ENCODE measurements around the gene SNX5.

Gene SNX5

DNA sequence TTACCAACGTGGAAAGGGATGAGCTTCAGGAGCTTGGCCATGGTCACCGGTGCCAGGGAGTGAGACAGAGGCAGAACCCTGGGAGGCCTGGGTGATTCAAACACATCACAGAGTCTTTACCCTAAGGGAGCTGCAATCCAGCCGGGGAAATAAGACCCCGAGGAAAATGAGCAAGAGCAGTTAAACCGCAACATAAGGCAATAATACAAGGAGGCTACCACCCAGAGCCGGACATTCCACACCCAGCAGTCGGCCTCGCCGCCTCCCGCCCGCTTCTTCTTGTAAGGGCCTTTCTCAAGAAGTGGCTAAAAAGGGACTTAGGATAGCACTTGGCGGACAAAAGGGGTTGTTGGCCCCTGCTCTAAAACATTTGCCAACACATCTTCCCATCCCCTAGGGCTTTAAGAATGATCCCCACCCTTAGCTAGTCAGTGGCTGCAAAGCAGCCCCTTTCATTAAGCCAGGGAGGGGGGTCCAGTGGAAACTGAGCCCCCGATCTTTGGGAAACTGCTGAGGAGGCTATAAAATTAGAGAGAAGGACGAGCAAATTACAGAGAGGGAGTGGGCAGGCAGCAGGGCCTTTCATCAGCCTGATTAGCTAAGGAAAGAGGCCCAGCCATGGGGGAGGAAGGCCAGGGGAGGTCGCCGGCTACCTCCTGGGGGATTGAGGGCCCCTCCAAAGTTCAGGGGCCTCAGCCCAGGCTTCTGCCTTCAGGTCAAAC is 34.3 kb downstream of the SNX5 start:
- Mint-ChIP-seq H3K4me1 (ENCODE audit: low read depth) (peaks cover 6% of the 10 kb centered on the region), H3K27me3 (no peaks in the 10 kb centered on the region), H3K4me3 (no peak overlapping the region), H3K9me3 (no peaks in the 10 kb centered on the region), H3K36me3 (ENCODE audit: low read depth) (no peaks in the 10 kb centered on the region), H3K27ac (no peak overlapping the region)
- DNase-seq: no peak

GRCh38 chr20:17933711-17934110 is 34.9 kb downstream of the SNX5 start:
- Mint-ChIP-seq H3K4me3 (no peak overlapping the region), H3K9me3 (no peaks in the 10 kb centered on the region), H3K4me1 (ENCODE audit: low read depth) (peaks cover 3% of the 10 kb centered on the region), H3K36me3 (ENCODE audit: low read depth) (no peaks in the 10 kb centered on the region), H3K27me3 (no peaks in the 10 kb centered on the region), H3K27ac (no peak overlapping the region)
- DNase-seq: no peak

DNA sequence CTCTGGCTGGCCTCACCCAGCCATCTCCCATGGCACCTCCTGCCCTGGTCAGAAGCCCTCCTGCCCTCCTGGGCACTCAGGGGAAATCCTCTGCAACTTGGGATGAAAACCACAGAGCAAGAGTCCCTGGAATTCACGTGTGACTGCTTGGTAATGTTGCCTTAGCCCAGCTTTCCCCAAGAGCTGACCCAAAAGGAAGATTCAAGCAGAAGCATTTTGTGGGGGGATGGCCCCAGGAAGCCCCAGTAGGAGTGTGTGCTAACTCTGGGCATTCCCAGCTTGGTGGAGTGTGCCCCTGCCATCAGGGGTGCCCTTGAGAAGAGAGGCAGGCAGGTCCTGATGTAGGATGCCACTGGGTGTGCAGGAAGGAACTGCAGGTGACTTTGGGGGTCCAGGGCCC is 35.5 kb downstream of the SNX5 start:
- peaks cover 3% of the 10 kb centered on the region for H3K4me1 Mint-ChIP-seq (ENCODE audit: low read depth)
- no peak for DNase-seq
- no peak overlapping the region for H3K27ac Mint-ChIP-seq
- no peaks in the 10 kb centered on the region for H3K9me3 Mint-ChIP-seq
- H3K36me3 Mint-ChIP-seq (ENCODE audit: low read depth): no peaks in the 10 kb centered on the region
- no peaks in the 10 kb centered on the region for H3K27me3 Mint-ChIP-seq
- H3K4me3 Mint-ChIP-seq: no peak overlapping the region

DNA sequence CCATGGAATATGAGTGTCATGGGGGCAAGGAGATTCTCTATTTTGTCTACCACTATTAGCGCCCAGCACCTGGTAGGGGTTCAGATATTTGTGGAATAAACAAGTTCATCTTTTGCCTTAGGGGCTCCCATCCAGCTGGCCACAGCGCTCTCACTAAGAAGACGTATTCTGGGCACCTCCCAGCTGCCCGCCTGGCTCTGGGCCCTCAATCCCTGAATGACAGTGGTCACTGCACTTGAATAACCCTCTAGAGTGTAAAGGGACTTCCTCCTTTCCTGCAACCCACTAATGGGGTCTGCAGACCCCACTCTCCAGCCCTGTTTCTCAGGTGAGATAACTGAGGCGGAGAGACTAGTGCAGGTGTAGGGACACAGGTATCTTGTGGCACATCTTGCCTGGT is 36.2 kb downstream of the SNX5 start:
- H3K27me3 Mint-ChIP-seq: no peaks in the 10 kb centered on the region
- H3K9me3 Mint-ChIP-seq: no peaks in the 10 kb centered on the region
- peaks cover 3% of the 10 kb centered on the region for H3K4me1 Mint-ChIP-seq (ENCODE audit: low read depth)
- H3K4me3 Mint-ChIP-seq: no peak overlapping the region
- DNase-seq: no peak
- no peak overlapping the region for H3K27ac Mint-ChIP-seq
- H3K36me3 Mint-ChIP-seq (ENCODE audit: low read depth): no peaks in the 10 kb centered on the region

DNA sequence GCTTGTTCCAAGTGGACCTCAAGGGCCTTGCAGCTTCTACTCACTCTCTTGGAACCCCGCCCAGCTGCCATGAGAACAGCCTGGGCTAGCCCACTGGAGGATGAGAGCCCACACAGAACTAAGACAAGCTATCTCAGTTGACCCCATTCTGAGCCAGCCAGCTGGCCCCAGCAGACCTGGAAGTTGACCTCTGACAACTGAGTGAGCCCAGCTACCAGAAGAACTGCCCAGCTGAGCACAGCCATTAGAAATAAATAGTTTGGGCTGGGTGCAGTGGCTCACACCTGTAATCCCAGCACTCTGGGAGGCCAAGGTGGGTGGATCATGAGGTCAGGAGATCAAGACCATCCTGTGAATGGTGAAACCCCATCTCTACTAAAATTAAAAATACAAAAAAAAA is 37.1 kb downstream of the SNX5 start:
- Mint-ChIP-seq H3K4me3 (no peak overlapping the region), H3K4me1 (ENCODE audit: low read depth) (peaks cover under 1% of the 10 kb centered on the region), H3K36me3 (ENCODE audit: low read depth) (no peaks in the 10 kb centered on the region), H3K27me3 (no peaks in the 10 kb centered on the region), H3K9me3 (no peaks in the 10 kb centered on the region), H3K27ac (no peak overlapping the region)
- DNase-seq: no peak

GRCh38 chr20:17928633-17929311 is 39.8 kb downstream of the SNX5 start:
- H3K27ac Mint-ChIP-seq: no peak overlapping the region
- no peak overlapping the region for H3K4me3 Mint-ChIP-seq
- no peak for DNase-seq
- peaks cover 2% of the 10 kb centered on the region for H3K27me3 Mint-ChIP-seq
- H3K9me3 Mint-ChIP-seq: no peaks in the 10 kb centered on the region
- H3K4me1 Mint-ChIP-seq (ENCODE audit: low read depth): no peaks in the 10 kb centered on the region
- H3K36me3 Mint-ChIP-seq (ENCODE audit: low read depth): no peaks in the 10 kb centered on the region

DNA sequence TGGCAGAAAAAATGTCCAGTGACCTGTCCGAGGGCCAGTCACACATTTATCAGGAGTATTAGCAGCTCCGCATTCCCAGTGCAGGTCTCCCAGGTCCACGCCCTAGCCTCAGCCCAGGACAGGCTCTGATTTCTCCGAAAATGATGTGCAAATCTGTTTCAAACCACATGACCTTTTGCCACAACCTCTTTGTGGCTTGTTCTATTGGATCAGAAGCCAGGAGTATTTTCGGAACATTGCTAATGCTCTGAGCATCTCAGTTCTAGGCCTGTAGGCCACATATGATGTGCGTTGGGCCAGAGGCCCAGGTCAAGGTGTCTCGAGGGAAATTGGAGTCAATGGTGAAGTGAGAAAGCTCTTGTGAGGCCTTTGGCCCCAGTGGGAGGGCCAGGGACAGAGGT is 40.4 kb downstream of the SNX5 start:
- peaks cover 2% of the 10 kb centered on the region for H3K27me3 Mint-ChIP-seq

DNA sequence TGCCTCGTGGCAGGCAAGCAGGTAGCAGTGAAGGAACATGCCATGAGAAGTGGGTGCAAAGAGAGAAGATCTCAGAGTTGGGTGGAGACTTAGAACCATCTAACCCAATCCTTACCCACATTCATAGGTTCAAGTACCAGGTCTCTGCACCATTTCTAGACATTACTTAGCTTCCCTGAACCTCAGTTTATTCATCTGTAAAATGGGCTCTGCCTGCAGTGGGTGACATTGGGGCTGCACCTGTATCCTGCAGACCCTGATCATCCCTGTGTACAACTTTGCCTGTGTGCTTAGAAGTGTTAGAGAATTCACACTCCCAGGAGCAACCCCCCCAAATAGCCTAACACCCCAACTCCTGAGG is 42.7 kb downstream of the SNX5 start:
- Mint-ChIP-seq H3K36me3 (ENCODE audit: low read depth) (no peaks in the 10 kb centered on the region), H3K27me3 (peaks cover 2% of the 10 kb centered on the region), H3K4me1 (ENCODE audit: low read depth) (no peaks in the 10 kb centered on the region), H3K9me3 (no peaks in the 10 kb centered on the region), H3K4me3 (no peak overlapping the region), H3K27ac (no peak overlapping the region)
- no peak for DNase-seq

More for the DNA sequence above, 40.4 kb downstream of the SNX5 start:
- Mint-ChIP-seq H3K27ac (no peak overlapping the region), H3K4me3 (no peak overlapping the region), H3K36me3 (ENCODE audit: low read depth) (no peaks in the 10 kb centered on the region), H3K4me1 (ENCODE audit: low read depth) (no peaks in the 10 kb centered on the region), H3K9me3 (no peaks in the 10 kb centered on the region)
- no peak for DNase-seq

DNA sequence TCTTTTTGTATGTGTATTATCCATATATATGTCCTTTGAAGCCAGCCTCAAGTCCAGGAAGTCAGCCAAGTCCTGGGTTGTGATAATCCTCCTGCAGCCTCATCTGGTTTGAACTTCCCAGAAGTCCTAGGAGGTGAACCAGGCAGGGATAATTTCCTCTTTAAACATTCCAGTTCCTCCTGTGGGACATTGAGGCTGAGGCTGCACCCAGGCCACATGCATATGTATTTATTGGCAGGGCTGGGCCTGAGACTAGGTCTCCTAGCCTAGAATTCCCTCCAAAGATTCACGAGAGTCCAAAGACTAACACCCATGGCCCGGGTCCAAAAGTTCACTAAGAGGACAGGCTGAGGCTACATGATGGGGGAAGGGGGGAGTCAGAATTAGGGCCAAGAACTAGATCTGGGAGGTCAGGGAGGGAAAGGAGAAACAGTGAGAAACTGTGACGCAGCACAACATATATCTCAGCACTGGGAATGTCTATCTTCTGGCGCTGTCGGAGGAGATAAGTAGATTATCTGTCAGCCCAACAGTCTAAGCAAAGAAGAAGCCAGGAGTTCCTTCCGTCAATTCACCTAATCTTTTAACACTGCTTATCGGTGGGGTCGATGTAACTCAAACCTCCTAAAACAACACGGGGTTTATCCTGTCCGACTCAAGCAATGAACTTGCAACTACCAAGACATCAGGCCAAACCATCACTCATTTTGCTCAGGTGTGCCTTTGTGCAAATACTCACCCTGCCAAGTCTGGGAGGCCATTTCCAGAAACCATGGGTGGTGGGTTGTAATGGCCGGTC is 43.3 kb downstream of the SNX5 start:
- H3K27me3 Mint-ChIP-seq: peaks cover 5% of the 10 kb centered on the region
- H3K4me3 Mint-ChIP-seq: no peak overlapping the region
- H3K4me1 Mint-ChIP-seq (ENCODE audit: low read depth): no peaks in the 10 kb centered on the region
- no peaks in the 10 kb centered on the region for H3K9me3 Mint-ChIP-seq
- no peak for DNase-seq
- H3K27ac Mint-ChIP-seq: no peak overlapping the region
- no peaks in the 10 kb centered on the region for H3K36me3 Mint-ChIP-seq (ENCODE audit: low read depth)

GRCh38 chr20:17921774-17922173 is 46.8 kb downstream of the SNX5 start:
- Mint-ChIP-seq H3K9me3 (no peaks in the 10 kb centered on the region), H3K27me3 (peaks cover 8% of the 10 kb centered on the region), H3K36me3 (ENCODE audit: low read depth) (no peaks in the 10 kb centered on the region), H3K4me3 (no peak overlapping the region), H3K4me1 (ENCODE audit: low read depth) (no peaks in the 10 kb centered on the region), H3K27ac (no peak overlapping the region)
- DNase-seq: no peak

GRCh38 chr20:17919149-17919548 is 49.4 kb downstream of the SNX5 start:
- peaks cover 16% of the 10 kb centered on the region for H3K27me3 Mint-ChIP-seq
- no peak overlapping the region for H3K4me3 Mint-ChIP-seq
- H3K27ac Mint-ChIP-seq: no peak overlapping the region
- H3K9me3 Mint-ChIP-seq: no peaks in the 10 kb centered on the region
- no peaks in the 10 kb centered on the region for H3K4me1 Mint-ChIP-seq (ENCODE audit: low read depth)
- DNase-seq: no peak
- H3K36me3 Mint-ChIP-seq (ENCODE audit: low read depth): no peaks in the 10 kb centered on the region

GRCh38 chr20:17917832-17918618 is 50.6 kb downstream of the SNX5 start:
- no peak for DNase-seq
- Mint-ChIP-seq H3K4me3 (no peak overlapping the region), H3K9me3 (no peaks in the 10 kb centered on the region), H3K36me3 (ENCODE audit: low read depth) (no peaks in the 10 kb centered on the region), H3K27me3 (peaks cover 22% of the 10 kb centered on the region), H3K27ac (no peak overlapping the region), H3K4me1 (ENCODE audit: low read depth) (no peaks in the 10 kb centered on the region)

- Mint-ChIP-seq H3K4me1 (ENCODE audit: low read depth) (no peaks in the 10 kb centered on the region), H3K4me3 (no peak overlapping the region), H3K27ac (no peak overlapping the region), H3K27me3 (peaks cover 33% of the 10 kb centered on the region), H3K9me3 (no peaks in the 10 kb centered on the region), H3K36me3 (ENCODE audit: low read depth) (no peaks in the 10 kb centered on the region)
- no peak for DNase-seq
These were observed 52.1 kb downstream of the SNX5 start for GRCh38 chr20:17916433-17916891.

DNA sequence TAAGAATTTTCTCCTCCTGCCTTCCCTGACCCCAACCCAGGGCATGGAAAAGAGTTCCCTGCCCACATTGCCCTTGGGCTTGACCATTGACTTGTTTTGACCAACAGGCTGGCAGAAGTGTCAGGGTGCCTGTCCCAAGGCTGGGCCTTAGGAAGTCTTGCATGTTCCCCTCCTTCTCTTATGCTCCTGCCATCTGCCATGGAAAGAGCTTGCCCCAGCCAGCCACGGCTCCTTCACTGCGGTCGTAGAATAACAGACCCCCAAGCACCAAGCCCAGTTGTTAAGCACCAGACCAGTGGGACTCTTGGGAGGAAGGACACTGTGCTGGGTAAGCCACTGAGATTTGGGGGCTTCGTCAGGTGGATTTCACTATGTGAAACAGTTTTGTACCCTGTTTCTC is 53.6 kb downstream of the SNX5 start:
- Mint-ChIP-seq H3K36me3 (ENCODE audit: low read depth) (no peaks in the 10 kb centered on the region), H3K9me3 (no peaks in the 10 kb centered on the region), H3K4me3 (no peak overlapping the region), H3K27ac (no peak overlapping the region), H3K4me1 (ENCODE audit: low read depth) (no peaks in the 10 kb centered on the region), H3K27me3 (peaks cover 39% of the 10 kb centered on the region)
- DNase-seq: no peak
